Stimulated activated CD8-positive, alpha-beta memory T cell treated with anti-CD3 and anti-CD28 coated beads, Interleukin-7, amount 100 ng/mL, for 4 hours (primary cell): Measurements from ENCODE around the gene SMIM44.

Experiments used
- DNase-seq, 2 donors: peaks; one replicate each; pipeline ENCODE4 v3.0.0-alpha.2; 2020; ENCODE audit warnings: low read depth in 2 of 2

The SMIM44 gene

DNA sequence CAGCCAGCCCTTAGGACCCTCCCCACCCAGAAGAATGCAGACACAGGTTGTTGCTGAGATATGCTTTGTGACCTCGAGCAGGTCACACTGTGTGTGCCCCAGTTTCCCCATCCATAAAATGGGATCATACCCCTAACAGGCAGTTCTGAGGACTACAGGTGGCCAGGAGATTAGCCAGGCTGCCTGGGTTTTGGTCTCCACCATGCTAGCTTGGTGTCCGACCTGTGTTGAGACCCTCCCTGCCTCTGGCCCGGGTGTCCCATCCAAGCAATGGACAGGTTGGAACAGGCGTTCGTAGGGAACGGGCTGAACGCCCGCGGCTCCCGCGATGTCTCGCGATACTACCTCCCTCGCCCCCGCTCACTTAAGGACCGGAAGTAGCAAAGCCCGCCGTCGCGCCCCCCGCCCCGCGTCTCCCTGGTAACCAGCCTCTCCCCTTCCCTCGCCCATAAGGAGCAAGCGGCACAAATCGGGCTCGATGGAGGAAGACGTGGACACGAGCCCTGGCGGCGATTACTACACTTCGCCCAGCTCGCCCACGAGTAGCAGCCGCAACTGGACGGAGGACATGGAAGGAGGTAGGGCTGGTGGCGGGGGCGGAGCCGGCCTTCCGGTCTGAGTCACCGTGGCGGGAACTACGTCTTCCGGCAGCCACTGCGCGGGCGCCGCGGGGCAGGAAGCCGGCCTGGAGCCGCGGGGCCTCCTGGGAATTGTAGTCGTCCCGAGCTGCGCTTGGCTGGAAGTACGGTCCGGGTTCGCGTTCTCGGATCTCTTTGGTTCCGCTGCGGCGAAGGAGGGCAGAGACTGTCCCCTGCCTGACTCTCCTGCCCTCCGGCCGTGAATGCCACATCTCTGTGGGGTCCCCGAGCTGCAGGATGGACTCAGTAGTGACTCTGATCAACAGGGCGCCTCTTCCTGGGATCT is 48.3 kb downstream of the SMIM44 start:
- peak; percentile 91 to 95 for DNase-seq

- no peak for DNase-seq
Measured at GRCh38 chr19:3433805-3434540, 49.3 kb downstream of the SMIM44 start.

GRCh38 chr19:3433313-3433712 is 49.9 kb downstream of the SMIM44 start:
- DNase-seq, result no peak
